Activated naive CD4-positive, alpha-beta T cell (primary cell): ENCODE measurements around the gene MRPL2.
"Not testable (repeated sequence)": the region's sequence is repeated elsewhere in the genome, so short reads cannot be mapped to it uniquely, and the experiment has no call there.

Source experiments
- DNase-seq, 4 experiments: peaks; one replicate each; lab custom pipeline; 2025; lab: John Stamatoyannopoulos, UW

The MRPL2 gene

DNA sequence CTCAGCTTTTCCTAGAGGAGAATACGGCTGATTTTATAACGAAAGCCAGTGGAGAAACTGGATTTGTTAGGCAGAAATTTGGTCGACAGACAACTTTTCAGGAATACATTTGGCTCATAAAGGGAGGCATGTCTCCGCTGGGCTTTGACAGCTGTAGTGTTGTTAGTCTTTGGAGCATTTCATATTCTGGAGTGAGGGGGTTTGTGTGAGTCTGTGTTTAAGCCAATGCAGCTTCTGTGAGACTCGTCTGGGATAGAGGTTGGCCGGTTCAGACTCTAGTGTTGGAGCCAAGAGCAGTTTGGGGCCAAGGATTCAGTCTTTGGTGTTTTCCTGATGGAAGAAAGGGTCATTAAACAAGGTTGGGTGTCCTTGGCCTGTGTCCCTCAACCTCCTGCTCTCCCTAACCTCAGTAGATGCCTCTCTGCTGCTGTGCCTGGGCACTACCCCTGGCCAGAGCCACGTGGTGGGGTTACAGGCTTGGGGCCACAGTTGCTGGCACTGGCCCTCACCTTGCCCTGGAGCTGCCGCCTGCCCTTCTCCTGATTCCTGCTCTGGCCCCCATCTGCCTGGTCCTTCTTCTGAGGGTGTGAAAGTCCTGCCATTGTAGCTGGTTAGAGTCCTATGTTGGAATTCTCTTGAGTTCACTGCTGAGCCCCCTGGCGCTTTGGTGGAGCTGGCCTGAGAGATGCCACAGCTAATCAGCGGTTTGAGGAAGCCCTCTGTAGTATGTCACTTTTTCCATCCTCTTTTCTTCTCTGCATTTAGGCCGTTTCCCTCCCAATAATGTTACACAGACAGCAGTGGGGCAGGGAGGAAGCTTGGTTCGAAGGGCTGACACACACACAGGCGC lies 23.8 kb upstream of the MRPL2 start:
- no peak for DNase-seq

DNA sequence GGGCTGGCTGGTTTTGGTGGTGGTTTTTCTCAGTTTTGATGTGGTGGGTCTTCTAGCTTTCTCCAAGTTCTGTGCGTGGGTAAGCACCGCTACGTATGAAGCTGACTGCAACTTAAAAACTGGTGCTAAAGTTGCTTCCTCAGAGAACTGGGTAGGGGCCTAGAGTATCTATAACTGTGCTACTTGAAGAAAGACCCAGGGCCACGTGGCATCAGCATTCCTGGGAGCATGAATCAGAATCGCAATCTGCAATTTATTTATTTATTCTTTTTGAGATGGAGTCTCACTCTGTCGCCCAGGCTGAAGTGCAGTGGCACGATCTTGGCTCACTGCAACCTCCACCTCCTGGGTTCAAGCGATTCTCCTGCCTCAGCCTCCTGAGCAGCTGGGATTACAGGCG lies 22.7 kb upstream of the MRPL2 start:
- DNase-seq, result not testable (repeated sequence)

- no peak for DNase-seq
These were observed 21.8 kb upstream of the MRPL2 start for GRCh38 chr6:43081043-43081442.

DNA sequence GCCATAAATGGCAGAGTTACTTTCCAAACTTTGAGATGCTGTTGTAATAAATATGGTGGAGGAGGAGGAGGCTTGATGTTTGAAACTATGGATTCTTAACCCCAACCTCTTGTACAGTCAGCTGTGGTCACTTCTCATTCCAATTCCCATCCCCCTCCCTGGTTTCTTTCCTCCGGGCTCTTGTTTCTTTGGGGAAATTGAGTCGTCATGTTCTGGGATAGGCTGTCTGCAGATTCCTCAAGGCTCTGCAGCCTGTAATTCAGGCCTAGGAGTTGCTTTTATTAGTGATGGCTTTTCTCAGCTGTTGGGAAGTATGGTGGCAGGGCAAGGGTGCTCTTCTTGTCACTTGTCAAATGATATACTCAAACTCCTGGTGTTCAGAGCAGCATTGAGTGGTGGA lies 19.5 kb upstream of the MRPL2 start:
- DNase-seq, result no peak

GRCh38 chr6:43077981-43078511 lies 18.8 kb upstream of the MRPL2 start:
- DNase-seq, result no peak

GRCh38 chr6:43077333-43077809 lies 18.1 kb upstream of the MRPL2 start:
- DNase-seq, result no peak

DNA sequence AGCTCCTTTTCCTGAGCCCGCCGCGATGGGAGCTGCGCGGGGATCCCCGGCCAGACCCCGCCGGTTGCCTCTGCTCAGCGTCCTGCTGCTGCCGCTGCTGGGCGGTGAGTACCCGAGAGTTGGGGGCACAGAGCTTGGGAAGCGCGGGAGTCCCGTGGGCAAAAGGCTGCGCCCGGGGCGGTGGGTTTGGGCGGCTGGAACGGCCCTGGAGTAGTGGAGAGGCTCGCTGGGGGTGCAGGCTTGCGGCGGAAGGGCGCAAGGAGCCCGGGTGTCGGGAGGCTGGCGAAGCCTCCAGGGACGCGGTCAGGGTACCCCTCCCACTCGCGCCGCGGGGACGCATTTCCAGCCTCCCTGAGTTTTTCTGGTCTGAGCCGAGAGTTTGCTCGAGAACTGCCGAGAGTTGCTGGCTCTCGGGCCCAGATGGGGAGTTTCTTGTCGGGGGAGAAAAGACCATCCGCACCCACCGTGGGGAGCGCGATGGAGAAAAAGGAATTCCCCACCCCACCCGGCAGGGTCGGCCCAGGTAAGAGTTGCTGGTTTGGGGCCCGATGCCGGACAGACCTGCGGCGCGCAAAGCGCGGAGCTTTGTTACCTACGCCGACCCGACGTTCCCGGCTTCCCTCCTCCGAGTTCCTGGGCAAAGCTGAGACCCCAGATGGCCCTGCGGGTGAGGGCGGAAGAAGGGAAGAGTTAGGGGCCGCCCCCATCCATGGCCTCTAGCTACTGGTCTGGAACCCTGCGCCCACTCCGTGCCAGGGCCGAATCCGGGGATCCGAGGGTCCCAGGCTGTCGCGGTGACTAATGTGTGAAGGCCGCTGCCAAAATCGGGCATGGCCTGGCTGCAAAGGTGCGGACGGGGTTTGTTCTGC lies 17.5 kb upstream of the MRPL2 start:
- no peak for DNase-seq

DNA sequence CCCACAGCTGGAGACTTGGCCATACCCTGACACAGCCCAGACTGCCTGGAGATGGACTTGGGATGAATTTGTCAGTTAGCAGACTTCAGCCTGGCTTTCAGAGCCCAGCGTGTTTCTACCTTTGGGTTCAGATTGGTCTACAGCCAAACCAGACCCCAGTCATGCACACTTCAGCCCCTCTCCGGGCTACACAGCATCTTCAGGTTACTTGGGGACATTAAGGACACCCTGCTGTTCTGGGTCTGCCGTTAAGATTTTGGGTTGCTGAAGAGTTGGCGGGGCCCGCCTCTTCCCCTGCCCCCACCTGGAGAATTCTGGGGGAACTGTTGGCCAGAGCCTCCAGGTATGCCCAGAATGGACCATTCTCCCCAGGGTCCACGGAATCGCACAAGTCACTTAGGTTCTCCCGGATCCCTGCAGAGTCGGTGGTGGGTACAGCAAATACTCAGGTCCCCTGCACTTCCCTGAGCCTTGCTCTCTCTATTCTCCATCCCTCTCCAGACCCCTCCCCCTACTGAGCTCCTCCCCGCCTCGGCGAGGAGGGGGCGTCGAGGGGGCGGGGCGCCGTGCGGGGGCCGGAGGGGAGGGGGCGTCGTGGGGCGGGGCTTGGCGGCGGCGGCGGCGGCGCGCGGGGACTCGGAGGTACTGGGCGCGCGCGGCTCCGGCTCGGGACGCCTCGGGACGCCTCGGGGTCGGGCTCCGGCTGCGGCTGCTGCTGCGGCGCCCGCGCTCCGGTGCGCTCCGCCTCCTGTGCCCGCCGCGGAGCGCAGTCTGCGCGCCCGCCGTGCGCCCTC lies 16.6 kb upstream of the MRPL2 start, which contains the start of gene PTK7:
TSS of gene PTK7 (plus strand) at position 645 of the 794 bp plus-strand sequence. CDS start 175 bp downstream, outside the sequence.
- DNase-seq, result peak in 1 of 4 experiments; percentile 20

GRCh38 chr6:43074847-43075669 lies 15.8 kb upstream of the MRPL2 start:
- DNase-seq, result no peak

- no peak for DNase-seq
These were observed 10.9 kb upstream of the MRPL2 start for GRCh38 chr6:43070028-43070632.

GRCh38 chr6:43062818-43063217 lies 3.6 kb upstream of the MRPL2 start:
- no peak for DNase-seq

DNA sequence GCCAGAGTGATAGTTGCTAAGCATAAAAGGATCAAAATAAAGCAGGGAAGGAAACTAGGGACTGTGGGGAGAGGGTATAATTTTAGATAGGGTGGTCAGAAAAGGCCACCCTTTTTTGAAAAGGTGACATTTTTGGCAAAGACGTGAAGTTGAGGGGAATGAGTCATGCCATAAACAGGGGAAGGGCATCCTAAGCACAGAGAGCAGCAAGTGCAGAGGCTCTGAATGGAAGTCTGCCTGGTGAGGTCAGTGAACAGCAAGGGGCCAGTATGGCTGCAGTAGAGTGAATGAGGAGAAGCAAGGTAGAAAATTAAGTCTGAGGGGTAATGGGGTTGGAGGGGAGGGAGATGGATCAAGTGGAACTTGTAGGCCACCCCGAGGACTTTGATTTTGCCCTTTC lies 2.6 kb upstream of the MRPL2 start:
- DNase-seq, result no peak

- DNase-seq, result no peak
These were observed 1.8 kb upstream of the MRPL2 start for GRCh38 chr6:43060755-43061633.

DNA sequence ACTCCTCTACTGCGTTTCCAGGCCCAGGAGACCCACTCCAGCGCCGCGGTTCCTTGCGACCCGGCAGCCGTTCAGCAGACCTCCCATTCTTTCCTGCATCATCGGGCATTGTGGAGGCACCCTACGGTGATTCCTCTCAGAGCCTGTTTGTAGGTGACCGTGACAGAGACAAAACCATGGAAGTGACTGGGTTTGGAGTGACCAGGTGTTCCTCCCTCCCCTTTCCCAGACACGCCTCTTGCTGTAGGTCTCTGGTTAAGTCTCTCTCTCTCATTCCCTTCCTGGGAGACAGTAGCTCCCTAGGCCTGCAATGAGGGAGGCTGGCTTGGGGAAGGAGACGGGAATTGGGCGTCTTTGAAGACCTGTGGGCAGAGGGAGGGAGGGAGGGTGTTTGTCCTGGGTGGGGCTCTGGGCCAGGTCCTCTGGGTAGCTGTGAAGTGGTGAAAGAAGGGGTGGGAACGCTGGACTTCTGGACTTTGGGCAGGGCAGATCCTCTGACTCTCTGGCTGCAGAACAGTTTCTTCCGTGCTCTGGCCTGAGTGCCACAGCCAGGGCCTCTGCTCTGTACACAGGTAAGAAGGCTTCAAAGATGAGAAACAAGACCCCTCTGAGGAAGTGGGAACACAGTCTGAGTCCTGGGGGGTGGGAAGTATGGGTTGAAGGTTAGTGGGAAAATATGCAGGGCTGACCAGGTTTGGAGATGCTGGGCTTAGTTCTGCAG lies 960 bp upstream of the MRPL2 start:
- DNase-seq, result no peak

DNA sequence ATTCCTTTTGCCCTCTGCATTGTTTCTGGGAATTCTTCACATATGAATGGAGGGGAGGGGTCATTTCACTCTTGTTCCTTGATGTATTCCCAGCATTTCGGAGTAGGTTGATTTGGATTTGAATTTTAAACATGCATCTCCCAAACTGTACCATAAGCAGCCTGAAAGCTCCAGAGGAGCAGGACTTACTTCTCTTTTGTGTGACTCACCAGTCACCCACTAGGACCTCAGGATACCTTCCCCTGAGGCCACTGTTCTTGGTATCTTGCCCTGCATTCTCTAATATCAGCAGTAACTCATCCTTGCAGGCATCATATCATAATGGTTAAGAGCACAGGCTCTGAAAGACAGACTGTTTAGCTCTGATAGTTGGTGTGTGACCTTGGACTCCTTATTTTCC lies 703 bp downstream of the MRPL2 start:
- no peak for DNase-seq

DNA sequence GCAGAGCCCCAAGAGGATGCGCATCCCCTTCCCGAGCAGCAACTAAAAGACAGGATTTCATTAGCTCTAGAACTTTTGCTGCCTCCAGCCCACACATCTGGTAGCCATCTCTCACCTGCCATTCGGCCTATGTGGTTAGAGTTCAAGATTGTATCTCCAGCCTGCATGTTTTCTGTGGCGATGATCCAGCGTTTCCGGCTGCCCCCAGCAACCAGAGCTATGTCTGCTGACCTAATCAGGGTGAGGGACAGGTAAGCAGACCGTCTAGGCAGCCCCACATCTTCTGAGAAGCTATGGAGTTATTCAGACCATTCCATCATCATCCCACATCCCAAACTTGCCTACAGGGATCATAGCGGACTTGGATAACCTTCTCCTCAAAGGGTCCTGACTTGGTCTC lies 3.3 kb downstream of the MRPL2 start:
- no peak for DNase-seq

- DNase-seq, result no peak
These were observed 4.9 kb downstream of the MRPL2 start for GRCh38 chr6:43054206-43054943.
